Middle frontal gyrus (tissue), 1 donor: ENCODE results near the gene RPS6KA2.
A peak's percentile ranks its signal among the peaks of the same experiment; 100 is the strongest.

Experiments used
- DNase-seq: peaks from one replicate; pipeline ENCODE4 v3.0.0-alpha.2; 2015; ENCODE audit warnings: low spot score; ENCODE audit errors: extremely low spot score

RPS6KA2 gene

DNA sequence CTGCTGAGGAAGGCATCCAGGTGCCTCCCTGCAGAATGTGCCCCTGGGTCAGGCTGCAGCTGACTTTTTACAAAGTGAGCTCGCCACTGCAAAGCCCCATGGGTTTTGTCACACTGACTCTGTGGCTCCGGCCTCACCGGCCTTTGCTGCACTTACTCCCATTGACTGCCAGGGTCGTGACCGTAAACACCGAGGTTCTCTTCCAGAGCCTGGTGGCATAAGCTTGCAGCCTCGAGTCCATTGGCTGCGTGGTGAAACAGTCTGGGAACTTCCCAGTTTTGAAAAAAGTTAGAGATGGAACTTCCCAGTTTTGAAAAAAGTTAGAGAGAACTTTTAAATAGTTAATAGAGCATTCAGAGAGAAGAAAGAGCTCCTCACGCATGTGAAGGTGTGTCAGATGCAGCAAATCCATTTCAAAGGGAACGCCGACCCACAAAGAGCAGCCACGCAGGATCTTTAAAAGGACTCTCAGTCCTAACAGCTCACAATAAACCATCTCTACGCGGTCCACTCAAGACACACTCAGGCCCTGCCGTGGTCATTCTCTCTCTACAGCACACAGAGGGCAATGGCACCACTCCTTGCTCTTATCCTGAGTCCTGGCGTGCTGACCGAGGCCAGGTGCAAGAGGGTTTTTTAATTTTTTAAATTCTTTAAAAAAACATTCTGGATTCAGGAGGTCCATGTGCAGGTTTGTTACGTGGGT, 53.4 kb downstream of the RPS6KA2 start:
- no peak for DNase-seq

DNA sequence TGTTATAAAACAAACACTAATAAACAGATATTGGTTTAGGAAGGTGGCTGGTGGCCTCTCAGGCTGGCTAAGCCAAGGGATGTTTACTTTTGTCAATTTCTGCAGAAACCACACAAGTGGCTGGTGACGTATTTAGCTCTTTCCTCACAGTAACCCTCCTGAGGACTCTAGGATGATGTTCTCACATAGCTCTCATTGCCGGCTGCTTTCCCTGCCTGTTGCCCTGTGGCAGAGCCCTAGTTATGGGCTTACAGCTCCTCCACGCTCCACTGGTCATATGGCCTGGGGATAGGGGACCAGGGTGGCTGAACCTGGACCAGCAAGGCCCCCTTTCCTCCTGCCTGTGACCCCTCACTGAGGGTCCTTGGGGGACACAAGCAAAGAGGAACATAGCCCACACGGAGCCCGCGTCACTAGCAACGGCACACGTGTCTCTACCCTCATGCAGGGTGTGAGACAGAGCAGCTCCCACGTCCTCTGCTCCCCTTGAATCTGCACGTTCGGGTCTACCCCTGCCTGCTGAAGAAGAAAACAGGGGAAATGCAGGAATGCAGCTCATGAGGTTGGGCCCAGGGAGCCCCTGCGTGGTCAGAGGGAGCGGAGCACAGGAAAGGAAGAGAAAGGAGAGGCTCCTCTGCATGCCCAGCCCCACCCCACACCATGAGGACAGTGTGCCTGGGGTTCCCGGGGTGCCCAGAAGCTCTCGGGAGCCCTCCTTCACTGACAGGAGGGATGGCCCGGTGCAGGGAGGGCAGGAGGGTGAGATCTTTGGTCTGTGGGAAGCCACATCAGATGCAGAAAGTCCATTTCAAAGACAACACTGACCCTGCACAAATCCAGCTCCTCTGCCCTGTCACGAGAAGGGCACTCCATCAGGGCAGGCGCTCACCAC, 54.4 kb downstream of the RPS6KA2 start:
- DNase-seq, result no peak

DNA sequence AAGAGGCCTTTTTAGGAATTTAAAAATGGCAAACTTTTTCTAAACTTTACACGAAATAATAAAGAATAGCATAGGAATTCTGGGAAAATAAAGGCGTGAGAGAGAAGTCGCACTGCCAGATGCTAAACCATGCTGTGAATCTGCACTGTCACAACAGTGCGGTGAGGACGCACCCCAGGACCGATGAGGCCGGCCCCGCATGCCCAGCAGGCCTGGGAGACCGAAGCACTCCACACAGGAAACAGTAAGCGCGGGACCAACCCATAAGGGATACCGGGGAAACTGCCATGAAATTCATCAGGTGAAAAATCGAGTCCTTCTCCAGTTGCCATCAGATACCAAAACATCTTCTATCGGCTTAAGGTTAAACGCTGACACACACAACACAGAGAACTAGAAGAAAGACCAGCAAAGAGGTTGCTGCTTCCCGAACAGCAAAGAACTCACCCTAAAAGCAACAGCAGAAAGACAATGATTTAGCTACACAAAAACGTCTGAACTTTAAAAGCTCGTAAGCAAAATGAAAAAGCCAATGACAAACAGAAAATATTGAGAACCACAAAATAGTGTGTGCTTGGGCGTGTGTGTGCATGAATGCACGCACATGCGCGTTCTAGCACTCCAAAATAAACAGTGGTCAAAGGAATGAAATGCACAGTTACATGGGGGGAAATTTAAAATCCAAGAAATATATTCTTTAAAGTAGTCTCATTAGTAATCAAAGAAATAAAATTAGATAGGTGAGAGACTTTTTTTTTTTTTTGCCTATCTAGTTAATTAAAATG, 55.9 kb downstream of the RPS6KA2 start:
- no peak for DNase-seq

DNA sequence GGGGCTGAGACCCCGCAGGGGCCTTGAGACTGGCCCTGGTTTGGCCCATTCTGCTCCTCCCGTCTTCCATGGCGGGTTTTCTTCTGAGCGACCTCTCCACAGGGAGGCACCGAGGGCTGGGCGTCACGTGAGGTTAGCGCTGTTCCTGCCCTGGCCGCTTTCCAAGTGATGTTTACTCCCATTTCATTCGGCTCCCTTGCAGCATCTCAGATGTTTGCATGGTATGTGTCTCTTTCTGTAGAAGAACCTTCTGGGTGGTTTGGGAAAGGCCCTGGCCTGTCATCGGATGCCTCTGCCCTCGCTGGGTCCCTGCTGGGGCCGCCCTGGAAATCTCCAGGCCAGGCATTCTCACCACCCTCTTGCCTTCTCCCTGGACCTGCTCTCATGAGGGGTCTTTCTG, 57.8 kb downstream of the RPS6KA2 start:
- DNase-seq, result no peak

DNA sequence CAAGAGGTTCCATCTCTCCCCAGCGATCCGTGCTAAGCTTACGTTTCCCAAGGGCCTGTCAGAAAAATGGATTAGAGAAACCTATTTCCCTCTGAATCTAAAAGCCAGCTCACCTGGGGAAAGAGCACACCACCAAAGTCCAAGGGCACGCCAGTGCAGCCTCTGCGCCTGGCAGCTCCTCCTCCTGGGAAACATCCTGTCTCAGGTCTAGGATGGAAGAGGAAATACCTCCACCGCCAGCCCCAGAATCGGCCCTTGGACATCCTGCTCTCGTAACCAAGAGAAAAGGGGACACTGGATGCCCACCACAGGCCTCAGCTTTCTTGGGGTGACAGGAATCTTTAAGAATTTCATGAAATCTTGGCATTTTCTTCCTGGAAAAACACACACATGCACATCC, 59.2 kb downstream of the RPS6KA2 start:
- no peak for DNase-seq

DNA sequence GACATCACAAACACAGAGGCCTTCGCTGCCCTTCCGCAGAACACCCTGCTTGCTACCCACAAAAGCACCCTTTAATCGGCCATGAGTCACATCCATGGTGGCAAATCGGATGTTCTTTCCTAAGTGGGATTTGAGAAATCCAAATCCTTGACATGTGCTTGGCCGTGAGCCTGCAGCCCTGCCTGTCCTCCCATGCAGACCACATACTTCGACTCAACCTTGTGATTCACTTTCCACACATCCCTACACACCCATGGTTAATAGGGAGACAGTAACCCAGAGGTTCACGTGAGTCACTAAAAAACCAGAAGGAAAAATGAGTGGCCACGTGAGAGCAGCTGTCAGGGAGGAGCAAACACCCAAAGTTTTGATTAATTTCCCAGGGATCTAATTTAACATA, 59.9 kb downstream of the RPS6KA2 start:
- DNase-seq, result no peak

DNA sequence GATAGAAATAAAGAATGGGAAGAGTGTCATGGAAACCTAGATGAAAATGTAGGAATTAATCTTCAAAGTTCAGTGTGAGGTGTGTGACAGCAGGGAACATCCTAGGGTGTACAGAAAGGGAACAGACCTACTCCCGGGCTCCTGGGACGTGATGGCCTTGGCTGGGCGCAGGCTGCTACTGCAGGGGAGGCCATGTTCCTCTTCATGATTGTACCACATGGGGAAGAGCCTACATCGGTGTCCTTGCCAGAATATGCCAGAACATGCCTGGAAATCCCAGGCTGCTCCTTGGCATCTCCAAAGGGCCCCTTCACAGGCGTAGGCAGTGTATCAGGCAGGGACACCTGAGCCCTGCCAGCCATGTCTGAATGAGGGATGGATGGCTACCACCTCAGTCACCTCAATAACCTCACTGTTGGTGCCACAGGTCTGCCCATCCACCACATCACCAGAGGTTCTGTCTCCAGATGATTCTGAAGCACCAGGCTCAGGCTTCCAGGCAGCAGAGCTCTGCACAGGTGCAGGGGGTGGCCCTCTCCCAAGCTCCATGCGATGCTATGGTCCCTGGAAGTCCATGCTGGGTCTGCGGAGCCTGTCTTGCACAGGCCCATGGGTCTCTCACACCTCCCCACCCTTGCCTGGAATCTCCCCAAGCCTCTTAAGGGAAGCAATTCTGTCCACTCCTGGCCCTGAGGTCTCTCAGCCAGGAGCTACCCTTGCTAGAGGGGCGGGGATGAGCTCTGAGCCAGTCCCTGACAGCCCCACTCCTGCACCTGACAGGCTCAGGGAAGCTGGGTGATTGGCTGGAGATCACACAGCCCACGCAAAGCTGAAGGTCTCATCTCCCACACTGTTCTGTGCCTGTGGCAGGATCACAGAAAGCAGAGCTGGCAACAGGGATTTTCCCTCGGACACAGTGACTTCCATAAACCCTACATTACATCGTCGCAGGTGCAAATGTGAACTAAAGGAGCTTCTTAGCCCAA, 60.7 kb downstream of the RPS6KA2 start:
- no peak for DNase-seq

DNA sequence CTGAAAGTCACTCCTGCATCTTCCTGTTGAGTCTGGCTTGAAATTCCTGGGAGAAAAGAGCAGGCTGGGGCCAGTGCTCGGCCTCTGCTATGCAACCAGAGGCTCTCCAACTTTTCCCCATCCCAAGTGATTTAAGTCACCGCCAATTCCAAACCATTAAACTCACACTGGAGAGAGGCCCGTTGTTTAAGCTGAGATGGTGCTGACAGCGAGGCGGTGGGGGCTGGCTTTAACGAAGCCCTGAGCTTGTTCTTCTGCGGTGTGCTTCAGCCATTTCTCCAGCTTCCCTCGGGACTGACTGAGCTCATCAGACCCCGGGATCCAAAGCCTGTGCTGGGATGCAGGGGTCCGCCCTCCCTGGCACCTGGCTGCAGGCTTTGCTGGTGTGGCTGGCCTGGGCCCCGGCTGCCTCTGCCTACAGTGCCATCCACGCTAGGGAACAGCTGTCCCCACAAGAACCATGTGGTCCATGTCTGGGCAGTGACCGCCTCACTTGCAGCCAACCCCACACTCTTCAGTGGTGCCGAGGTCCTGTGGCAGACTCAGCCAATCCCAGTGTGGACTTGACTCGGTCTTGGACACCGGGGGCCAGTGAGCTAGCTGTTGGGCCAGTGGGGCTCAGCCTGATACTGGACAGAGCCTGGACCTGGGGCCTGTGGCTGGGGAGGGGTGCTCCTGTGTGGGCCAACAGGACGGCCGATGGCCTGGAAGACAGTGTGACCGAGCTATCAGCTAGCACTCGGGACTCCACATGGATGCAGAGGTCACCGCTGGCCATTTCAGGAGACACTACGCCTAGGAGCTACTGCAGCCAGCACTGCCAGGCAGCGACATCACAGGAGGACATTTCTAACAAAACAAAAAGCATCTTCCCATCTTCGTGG, 61.7 kb downstream of the RPS6KA2 start:
- DNase-seq, result no peak

DNA sequence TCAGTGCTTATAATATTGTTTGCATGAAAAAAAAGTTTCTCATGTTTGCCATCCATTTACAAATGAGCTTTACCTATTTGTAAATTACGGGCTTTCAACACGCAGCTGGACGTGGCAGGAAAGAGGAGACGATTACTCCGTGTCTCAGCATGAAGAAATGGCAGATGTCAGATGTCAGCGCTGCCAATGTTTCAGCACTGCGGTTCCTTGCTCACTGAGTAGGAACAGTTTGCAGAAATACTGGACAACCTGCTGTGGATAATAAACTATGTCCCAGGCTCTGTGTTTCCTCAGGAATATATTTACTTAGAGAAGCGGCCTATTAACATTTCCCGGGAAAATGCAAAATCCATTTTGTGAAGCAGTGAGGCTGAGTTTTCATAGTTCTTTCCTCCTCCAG, 63.2 kb downstream of the RPS6KA2 start:
- no peak for DNase-seq

DNA sequence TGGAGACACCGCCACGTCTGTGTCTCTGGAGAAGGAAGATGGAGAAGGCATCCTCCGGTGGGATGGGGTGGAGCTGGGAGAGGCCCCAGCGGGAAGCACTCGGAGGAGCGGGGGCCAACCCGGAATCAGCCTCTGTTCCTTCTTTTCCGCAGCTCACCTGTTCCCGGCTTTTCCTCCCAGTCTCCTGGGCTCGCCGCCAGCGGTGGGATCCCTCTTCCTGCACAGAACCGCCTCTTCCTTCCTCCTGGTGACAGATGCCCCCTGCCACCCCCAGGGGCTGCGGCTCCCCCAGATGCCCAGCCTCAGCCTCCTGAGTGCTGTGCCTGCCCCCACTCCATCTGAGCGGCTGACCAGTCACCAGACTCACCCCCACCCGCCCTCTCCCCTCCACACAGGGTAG, 63.9 kb downstream of the RPS6KA2 start:
- no peak for DNase-seq

DNA sequence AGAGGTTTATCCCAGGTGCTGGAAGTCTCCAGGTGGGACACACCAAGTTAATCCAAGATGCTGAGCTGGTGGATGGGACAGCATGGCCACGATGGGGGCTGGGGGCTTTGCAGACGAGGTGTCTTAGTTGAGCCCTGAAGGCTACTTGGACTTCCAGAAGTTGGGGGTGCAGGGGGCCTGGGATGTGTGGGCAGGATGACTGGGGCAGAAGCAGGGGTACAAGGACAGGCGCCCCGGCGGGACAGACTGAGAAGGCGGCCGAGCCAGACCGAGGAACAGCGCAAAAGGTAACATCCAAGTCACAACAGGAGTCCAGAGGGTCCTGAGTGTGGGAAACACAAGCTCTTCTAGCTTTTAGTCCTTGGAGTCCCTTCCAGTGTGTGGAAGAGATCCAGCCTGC, 64.3 kb downstream of the RPS6KA2 start:
- DNase-seq, result no peak

DNA sequence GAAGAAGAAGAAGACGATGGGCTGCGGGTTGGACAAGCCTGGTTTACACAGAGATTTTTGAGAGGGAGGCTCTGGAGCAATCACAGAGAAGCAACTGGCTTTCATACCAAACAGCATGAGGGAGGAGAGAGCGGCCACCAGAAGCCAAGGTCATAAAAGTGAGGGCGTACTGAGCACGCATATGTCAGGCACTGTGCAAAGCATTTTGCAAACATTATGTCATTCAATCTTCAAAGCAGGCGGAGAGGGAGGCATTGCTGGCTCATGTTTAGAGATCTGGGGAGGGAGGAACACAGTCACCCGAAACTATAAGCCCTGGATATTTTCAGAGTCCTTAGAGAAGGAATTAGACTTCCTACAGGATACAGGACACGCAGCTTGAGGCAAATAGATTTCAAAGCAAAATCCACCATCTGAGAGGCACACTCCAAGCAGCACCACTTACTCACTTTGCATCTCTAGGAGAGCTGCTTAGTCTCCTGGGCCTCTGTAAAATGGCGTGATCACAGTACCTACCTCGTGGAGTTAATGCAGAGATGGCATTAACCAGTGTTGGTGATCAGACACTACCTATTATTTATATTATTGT, 65.2 kb downstream of the RPS6KA2 start:
- no peak for DNase-seq

DNA sequence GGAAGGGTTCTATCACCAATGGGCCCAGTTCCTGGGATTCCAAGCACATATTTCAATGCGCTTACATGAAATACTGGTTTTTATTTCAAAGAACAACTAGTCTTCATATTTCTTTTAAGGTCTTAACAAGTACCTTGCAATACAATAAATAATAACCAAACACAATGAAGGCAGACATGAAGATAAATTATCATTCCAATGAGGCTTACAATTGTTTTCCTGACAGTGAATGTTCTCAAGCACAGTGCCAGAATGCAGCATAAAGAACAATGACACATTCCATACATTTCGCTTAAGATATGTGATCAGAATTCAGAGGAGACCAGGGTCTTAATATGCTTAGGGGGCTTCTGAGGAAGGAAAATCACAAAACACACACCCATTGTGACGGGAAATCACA, 66.8 kb downstream of the RPS6KA2 start:
- DNase-seq, result no peak

DNA sequence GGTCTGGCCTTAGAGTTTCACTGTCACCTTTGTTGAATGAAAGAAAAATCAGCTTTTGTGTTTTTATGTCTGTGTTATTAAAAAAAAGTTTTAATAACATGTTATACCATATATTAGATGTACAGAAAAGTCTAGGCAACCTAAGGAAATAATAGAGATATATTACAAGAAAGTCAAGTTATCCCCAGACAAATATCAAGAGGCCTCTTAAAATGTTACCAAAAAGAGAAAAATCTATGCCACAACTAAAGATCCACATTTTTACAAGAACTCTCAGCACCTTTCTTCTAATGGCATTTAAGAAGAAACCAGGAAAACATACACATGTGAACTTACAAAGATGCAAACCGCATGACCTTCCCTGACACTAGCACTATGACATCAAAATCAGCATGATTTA, 67.4 kb downstream of the RPS6KA2 start:
- no peak for DNase-seq

DNA sequence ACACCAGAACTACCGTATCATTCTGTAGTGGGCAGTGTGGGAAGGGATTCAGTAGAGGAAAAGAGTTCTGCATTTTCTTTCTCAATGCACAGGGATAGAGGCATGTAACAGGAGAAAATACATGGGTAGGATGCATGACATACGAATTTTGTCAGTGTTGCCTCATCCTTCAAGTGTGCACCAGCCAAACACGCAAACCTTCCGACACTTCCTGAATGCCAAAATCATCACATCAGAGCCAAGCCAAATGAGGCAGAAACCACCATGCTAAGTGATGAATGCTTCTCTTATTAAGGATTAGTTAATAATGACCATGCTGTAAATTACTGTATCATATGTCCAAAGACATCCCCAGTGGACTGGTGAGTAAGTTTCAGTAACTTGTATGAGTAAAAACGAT, 67.8 kb downstream of the RPS6KA2 start:
- no peak for DNase-seq

DNA sequence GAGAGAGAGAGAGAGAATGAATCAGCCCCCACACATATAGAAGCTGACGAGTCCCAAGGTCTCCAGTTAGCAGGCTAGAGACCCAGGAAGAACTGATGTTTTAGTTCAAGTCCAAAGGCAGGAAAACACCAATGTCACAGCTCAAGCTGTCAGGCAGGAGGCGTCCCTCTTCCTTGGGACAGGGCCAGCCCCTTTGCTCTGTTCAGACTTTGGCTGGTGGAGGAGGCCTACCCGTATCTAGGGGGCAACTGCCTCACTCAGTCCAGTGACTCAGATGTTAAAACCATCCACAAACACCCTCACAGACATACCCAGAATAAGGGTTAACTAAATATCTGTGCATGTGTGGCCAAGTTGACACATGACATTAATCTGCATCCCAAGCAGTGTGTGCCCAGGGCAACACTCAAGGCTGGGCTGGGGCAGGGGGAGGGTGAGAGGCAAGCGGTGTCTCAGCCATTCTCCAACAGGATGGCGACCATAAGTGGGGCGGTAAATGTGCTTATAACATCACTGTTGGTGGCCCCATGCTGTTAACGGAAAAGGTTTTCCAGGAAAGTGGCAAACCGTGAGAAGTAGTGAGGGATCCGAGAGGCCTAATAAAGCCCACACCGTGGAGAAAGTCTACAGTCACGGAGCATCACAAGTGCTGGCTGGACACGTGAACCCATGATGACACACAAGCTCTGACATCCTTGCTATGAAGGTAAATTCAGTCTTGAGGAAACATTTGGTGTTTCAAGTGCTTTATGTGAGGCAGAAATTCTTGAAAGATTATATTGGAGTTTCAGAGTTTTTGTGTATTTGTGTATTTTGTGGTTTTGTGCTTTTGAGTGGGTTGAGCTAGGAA, 68.7 kb downstream of the RPS6KA2 start:
- DNase-seq, result no peak

DNA sequence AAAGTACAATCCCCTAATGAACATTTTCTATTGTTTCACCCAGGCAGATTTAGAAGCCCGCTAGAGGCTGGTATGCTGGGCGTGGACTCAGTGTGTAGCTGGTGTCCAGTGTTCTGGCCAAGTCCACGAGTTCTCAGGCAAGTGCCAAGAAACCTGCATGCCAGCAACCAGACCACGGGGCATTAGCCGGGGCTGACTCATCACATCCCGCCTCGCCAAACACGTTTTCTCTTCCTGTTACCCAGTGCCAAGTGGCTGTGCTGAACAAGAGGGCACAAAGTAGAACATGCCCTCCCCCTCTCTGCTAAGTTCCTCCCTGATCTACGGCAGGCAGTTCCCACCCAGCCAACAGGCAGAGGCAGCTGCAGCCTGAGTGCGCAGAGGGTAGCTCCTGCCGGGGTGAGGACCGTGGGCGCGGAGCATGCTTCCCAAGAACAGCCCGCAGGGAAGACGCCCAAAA, 70.2 kb downstream of the RPS6KA2 start:
- DNase-seq, result peak; percentile 65

DNA sequence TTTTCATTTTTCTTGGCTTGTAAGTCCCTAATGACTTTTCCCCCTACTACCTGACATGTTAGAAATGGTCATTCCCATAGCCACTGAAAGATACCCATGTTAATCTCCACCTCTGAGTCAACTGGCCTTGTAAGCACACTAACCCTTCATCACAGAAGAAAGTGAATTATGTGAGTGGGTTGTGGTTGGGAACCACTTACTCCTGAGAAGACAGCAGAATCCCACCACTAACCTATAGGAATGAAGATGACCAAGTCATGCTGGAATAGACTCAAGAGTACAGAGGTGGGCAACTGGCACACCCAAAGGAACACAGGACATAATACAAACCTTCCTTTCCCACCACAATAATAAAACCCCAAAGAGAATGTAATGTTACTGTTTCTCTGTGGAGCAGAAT, 70.7 kb downstream of the RPS6KA2 start:
- DNase-seq, result no peak
